ENCODE data around the gene OSBPL6.

The OSBPL6 gene

GRCh38 chr2:178243961-178244360, 49.6 kb downstream of the OSBPL6 start:
- Histone ChIP-seq H4K12ac (ENCODE audit: low read depth, low read length) (no peak overlapping the region), H3K79me2 (ENCODE audit: control insufficient read depth, insufficient read depth, low read length, poor library complexity) (no peaks in the 10 kb centered on the region), H2BK5ac (ENCODE audit: low read depth, low read length, poor library complexity) (no peak overlapping the region), H2BK12ac (ENCODE audit: low read length) (no peak overlapping the region), H3K23ac (ENCODE audit: low read length) (no peak overlapping the region), H3K4me3 (ENCODE audit: low read depth, low read length) (no peak overlapping the region), H2BK120ac (ENCODE audit: insufficient read depth, low read length, poor library complexity) (no peak overlapping the region), H2AFZ (ENCODE audit: insufficient read depth, low read length, poor library complexity) (no peak overlapping the region), H3K14ac (ENCODE audit: low read length) (no peak overlapping the region), H3K79me1 (ENCODE audit: low read length) (no peaks in the 10 kb centered on the region), H3K18ac (ENCODE audit: low read length) (no peak overlapping the region), H3K4ac (ENCODE audit: low read depth, low read length) (no peak overlapping the region), H3K4me1 (ENCODE audit: control insufficient read depth in 1 of 2, insufficient read depth in 2 of 2, low read length in 2 of 2) (no peaks in the 10 kb centered on the region), H2AK5ac (ENCODE audit: low read length) (no peak overlapping the region), H3K9me3 (ENCODE audit: insufficient read depth, low read depth, low read length) (no peaks in the 10 kb centered on the region), H3K27ac (ENCODE audit: low read depth, low read length) (no peak overlapping the region), H3K9ac (ENCODE audit: low read length) (no peak overlapping the region), H4K91ac (ENCODE audit: low read depth, low read length) (no peak overlapping the region), H3K27me3 (ENCODE audit: insufficient read depth, low read length) (no peaks in the 10 kb centered on the region), H4K8ac (ENCODE audit: low read depth, low read length) (no peak overlapping the region), H3K4me2 (ENCODE audit: low read length) (no peak overlapping the region), H3K36me3 (ENCODE audit: control insufficient read depth in 1 of 2, insufficient read depth in 2 of 2, low read length in 2 of 2) (no peaks in the 10 kb centered on the region)
- no CpG with 5 or more reads among the region's 1 CpG for WGBS (ENCODE audit: extremely low coverage, insufficient coverage, insufficient read length)
- DNase-seq: no peak

- H3K36me3 ChIP-seq (ENCODE audit: control insufficient read depth in 1 of 2, insufficient read depth in 2 of 2, low read length in 2 of 2): no peaks in the 10 kb centered on the region
- H3K14ac ChIP-seq (ENCODE audit: low read length): no peak overlapping the region
- no peaks in the 10 kb centered on the region for H3K4me1 ChIP-seq (ENCODE audit: control insufficient read depth in 1 of 2, insufficient read depth in 2 of 2, low read length in 2 of 2)
- H2BK120ac ChIP-seq (ENCODE audit: insufficient read depth, low read length, poor library complexity): no peak overlapping the region
- no peak overlapping the region for H3K18ac ChIP-seq (ENCODE audit: low read length)
- DNase-seq: no peak
- no peak overlapping the region for H3K9ac ChIP-seq (ENCODE audit: low read length)
- H4K91ac ChIP-seq (ENCODE audit: low read depth, low read length): no peak overlapping the region
- H3K27me3 ChIP-seq (ENCODE audit: insufficient read depth, low read length): no peaks in the 10 kb centered on the region
- H3K23ac ChIP-seq (ENCODE audit: low read length): no peak overlapping the region
- no peak overlapping the region for H3K4me2 ChIP-seq (ENCODE audit: low read length)
- no peaks in the 10 kb centered on the region for H3K79me2 ChIP-seq (ENCODE audit: control insufficient read depth, insufficient read depth, low read length, poor library complexity)
- H3K4me3 ChIP-seq (ENCODE audit: low read depth, low read length): no peak overlapping the region
- no peaks in the 10 kb centered on the region for H3K79me1 ChIP-seq (ENCODE audit: low read length)
- no peak overlapping the region for H3K27ac ChIP-seq (ENCODE audit: low read depth, low read length)
- no peak overlapping the region for H2AK5ac ChIP-seq (ENCODE audit: low read length)
- no CpG with 5 or more reads among the region's 7 CpGs for WGBS (ENCODE audit: extremely low coverage, insufficient coverage, insufficient read length)
- H3K9me3 ChIP-seq (ENCODE audit: insufficient read depth, low read depth, low read length): no peaks in the 10 kb centered on the region
- no peak overlapping the region for H4K8ac ChIP-seq (ENCODE audit: low read depth, low read length)
- H4K12ac ChIP-seq (ENCODE audit: low read depth, low read length): no peak overlapping the region
- no peak overlapping the region for H2BK12ac ChIP-seq (ENCODE audit: low read length)
- H2AFZ ChIP-seq (ENCODE audit: insufficient read depth, low read length, poor library complexity): no peak overlapping the region
- no peak overlapping the region for H3K4ac ChIP-seq (ENCODE audit: low read depth, low read length)
- no peak overlapping the region for H2BK5ac ChIP-seq (ENCODE audit: low read depth, low read length, poor library complexity)
These were observed 50.5 kb downstream of the OSBPL6 start for GRCh38 chr2:178244777-178245176.

GRCh38 chr2:178246696-178247095, 52.4 kb downstream of the OSBPL6 start:
- no peak overlapping the region for H3K14ac ChIP-seq (ENCODE audit: low read length)
- WGBS (ENCODE audit: extremely low coverage, insufficient coverage, insufficient read length): no CpG with 5 or more reads among the region's 2 CpGs
- H3K4me1 ChIP-seq (ENCODE audit: control insufficient read depth in 1 of 2, insufficient read depth in 2 of 2, low read length in 2 of 2): no peaks in the 10 kb centered on the region
- no peak overlapping the region for H4K91ac ChIP-seq (ENCODE audit: low read depth, low read length)
- H3K4me3 ChIP-seq (ENCODE audit: low read depth, low read length): no peak overlapping the region
- no peaks in the 10 kb centered on the region for H3K27me3 ChIP-seq (ENCODE audit: insufficient read depth, low read length)
- H3K79me1 ChIP-seq (ENCODE audit: low read length): no peaks in the 10 kb centered on the region
- no peak overlapping the region for H2BK120ac ChIP-seq (ENCODE audit: insufficient read depth, low read length, poor library complexity)
- DNase-seq: no peak
- no peak overlapping the region for H3K9ac ChIP-seq (ENCODE audit: low read length)
- H3K36me3 ChIP-seq (ENCODE audit: control insufficient read depth in 1 of 2, insufficient read depth in 2 of 2, low read length in 2 of 2): no peaks in the 10 kb centered on the region
- H3K23ac ChIP-seq (ENCODE audit: low read length): no peak overlapping the region
- H3K9me3 ChIP-seq (ENCODE audit: insufficient read depth, low read depth, low read length): no peaks in the 10 kb centered on the region
- H3K4ac ChIP-seq (ENCODE audit: low read depth, low read length): no peak overlapping the region
- no peak overlapping the region for H4K8ac ChIP-seq (ENCODE audit: low read depth, low read length)
- H3K18ac ChIP-seq (ENCODE audit: low read length): no peak overlapping the region
- H3K79me2 ChIP-seq (ENCODE audit: control insufficient read depth, insufficient read depth, low read length, poor library complexity): no peaks in the 10 kb centered on the region
- H2AFZ ChIP-seq (ENCODE audit: insufficient read depth, low read length, poor library complexity): no peak overlapping the region
- no peak overlapping the region for H2BK12ac ChIP-seq (ENCODE audit: low read length)
- H4K12ac ChIP-seq (ENCODE audit: low read depth, low read length): no peak overlapping the region
- no peak overlapping the region for H2AK5ac ChIP-seq (ENCODE audit: low read length)
- no peak overlapping the region for H3K27ac ChIP-seq (ENCODE audit: low read depth, low read length)
- H3K4me2 ChIP-seq (ENCODE audit: low read length): no peak overlapping the region
- no peak overlapping the region for H2BK5ac ChIP-seq (ENCODE audit: low read depth, low read length, poor library complexity)

- Histone ChIP-seq H3K79me1 (ENCODE audit: low read length) (no peaks in the 10 kb centered on the region), H2AK5ac (ENCODE audit: low read length) (no peak overlapping the region)
These were observed 52.9 kb downstream of the OSBPL6 start for GRCh38 chr2:178247250-178247649.

More at GRCh38 chr2:178247250-178247649, 52.9 kb downstream of the OSBPL6 start:
- Histone ChIP-seq H3K9ac (ENCODE audit: low read length) (no peak overlapping the region), H3K9me3 (ENCODE audit: insufficient read depth, low read depth, low read length) (no peaks in the 10 kb centered on the region), H3K27ac (ENCODE audit: low read depth, low read length) (no peak overlapping the region), H3K23ac (ENCODE audit: low read length) (no peak overlapping the region), H2BK12ac (ENCODE audit: low read length) (no peak overlapping the region), H3K27me3 (ENCODE audit: insufficient read depth, low read length) (no peaks in the 10 kb centered on the region), H4K91ac (ENCODE audit: low read depth, low read length) (no peak overlapping the region), H3K79me2 (ENCODE audit: control insufficient read depth, insufficient read depth, low read length, poor library complexity) (no peaks in the 10 kb centered on the region), H3K4me1 (ENCODE audit: control insufficient read depth in 1 of 2, insufficient read depth in 2 of 2, low read length in 2 of 2) (no peaks in the 10 kb centered on the region), H3K4me2 (ENCODE audit: low read length) (no peak overlapping the region), H2AFZ (ENCODE audit: insufficient read depth, low read length, poor library complexity) (no peak overlapping the region), H3K4ac (ENCODE audit: low read depth, low read length) (no peak overlapping the region), H3K4me3 (ENCODE audit: low read depth, low read length) (no peak overlapping the region), H2BK5ac (ENCODE audit: low read depth, low read length, poor library complexity) (no peak overlapping the region), H4K8ac (ENCODE audit: low read depth, low read length) (no peak overlapping the region), H2BK120ac (ENCODE audit: insufficient read depth, low read length, poor library complexity) (no peak overlapping the region), H3K18ac (ENCODE audit: low read length) (no peak overlapping the region), H3K36me3 (ENCODE audit: control insufficient read depth in 1 of 2, insufficient read depth in 2 of 2, low read length in 2 of 2) (no peaks in the 10 kb centered on the region), H3K14ac (ENCODE audit: low read length) (no peak overlapping the region), H4K12ac (ENCODE audit: low read depth, low read length) (no peak overlapping the region)
- no CpG with 5 or more reads among the region's 1 CpG for WGBS (ENCODE audit: extremely low coverage, insufficient coverage, insufficient read length)
- DNase-seq: no peak

All from trophoblast cell (in vitro differentiated cells and primary cell).